ENCODE data around the gene RYR1.

The RYR1 gene

GRCh38 chr19:38507551-38508127, 74.1 kb downstream of the RYR1 start:
- no peak for TF ChIP-seq EZH2phosphoT487 (IDR thresholded peaks at IDR 0.05; ENCODE audit: low read depth)
- TF ChIP-seq, protein P1, sequence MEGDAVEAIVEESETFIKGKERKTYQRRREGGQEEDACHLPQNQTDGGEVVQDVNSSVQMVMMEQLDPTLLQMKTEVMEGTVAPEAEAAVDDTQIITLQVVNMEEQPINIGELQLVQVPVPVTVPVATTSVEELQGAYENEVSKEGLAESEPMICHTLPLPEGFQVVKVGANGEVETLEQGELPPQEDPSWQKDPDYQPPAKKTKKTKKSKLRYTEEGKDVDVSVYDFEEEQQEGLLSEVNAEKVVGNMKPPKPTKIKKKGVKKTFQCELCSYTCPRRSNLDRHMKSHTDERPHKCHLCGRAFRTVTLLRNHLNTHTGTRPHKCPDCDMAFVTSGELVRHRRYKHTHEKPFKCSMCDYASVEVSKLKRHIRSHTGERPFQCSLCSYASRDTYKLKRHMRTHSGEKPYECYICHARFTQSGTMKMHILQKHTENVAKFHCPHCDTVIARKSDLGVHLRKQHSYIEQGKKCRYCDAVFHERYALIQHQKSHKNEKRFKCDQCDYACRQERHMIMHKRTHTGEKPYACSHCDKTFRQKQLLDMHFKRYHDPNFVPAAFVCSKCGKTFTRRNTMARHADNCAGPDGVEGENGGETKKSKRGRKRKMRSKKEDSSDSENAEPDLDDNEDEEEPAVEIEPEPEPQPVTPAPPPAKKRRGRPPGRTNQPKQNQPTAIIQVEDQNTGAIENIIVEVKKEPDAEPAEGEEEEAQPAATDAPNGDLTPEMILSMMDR (IDR thresholded peaks at IDR 0.05; ENCODE audit: low read depth, low read length) = no peak
- H3K4me1 ChIP-seq (ENCODE audit: low read length) = peaks cover 9% of the 10 kb centered on the region; the same call in 1 of the 2 replicates
- no peak overlapping the region for H3K9ac ChIP-seq (ENCODE audit: low read length)
- peaks cover 15% of the 10 kb centered on the region for H3K36me3 ChIP-seq (replicated peaks; ENCODE audit: low read depth, low read length)
- H3K9me3 ChIP-seq (ENCODE audit: insufficient read depth, low read length) = no peaks in the 10 kb centered on the region
- peak overlapping the region; percentile 53 for H3K4me3 ChIP-seq (ENCODE audit: low read length)
- H3K27me3 ChIP-seq (ENCODE audit: low read depth, low read length) = no peaks in the 10 kb centered on the region
- no peak overlapping the region for H3K27ac ChIP-seq (ENCODE audit: low read length)
- no peaks in the 10 kb centered on the region for H4K20me1 ChIP-seq (ENCODE audit: insufficient read depth, low read length)
- H2AFZ ChIP-seq (ENCODE audit: low read depth, low read length) = no peak overlapping the region
- no peaks in the 10 kb centered on the region for H3K79me2 ChIP-seq (ENCODE audit: low read length)
- H3K4me2 ChIP-seq (ENCODE audit: low read length) = peak overlapping the region; percentile 45

- Histone ChIP-seq H4K20me1 (ENCODE audit: insufficient read depth, low read length) (no peaks in the 10 kb centered on the region), H3K27ac (ENCODE audit: low read length) (no peak overlapping the region), H3K4me2 (ENCODE audit: low read length) (no peak overlapping the region), H3K79me2 (ENCODE audit: low read length) (no peaks in the 10 kb centered on the region), H3K9ac (ENCODE audit: low read length) (no peak overlapping the region), H2AFZ (ENCODE audit: low read depth, low read length) (no peak overlapping the region), H3K36me3 (replicated peaks; ENCODE audit: low read depth, low read length) (peaks cover 9% of the 10 kb centered on the region), H3K4me3 (ENCODE audit: low read length) (no peak overlapping the region), H3K4me1 (ENCODE audit: low read length) (peaks cover 9% of the 10 kb centered on the region; the same call in 1 of the 2 replicates), H3K27me3 (ENCODE audit: low read depth, low read length) (no peaks in the 10 kb centered on the region), H3K9me3 (ENCODE audit: insufficient read depth, low read length) (no peaks in the 10 kb centered on the region)
- no peak for TF ChIP-seq EZH2phosphoT487 (IDR thresholded peaks at IDR 0.05; ENCODE audit: low read depth)
These were observed 75.0 kb downstream of the RYR1 start for GRCh38 chr19:38508507-38508906.

- H4K20me1 ChIP-seq (ENCODE audit: insufficient read depth, low read length) = no peaks in the 10 kb centered on the region
- peaks cover 5% of the 10 kb centered on the region for H3K36me3 ChIP-seq (replicated peaks; ENCODE audit: low read depth, low read length)
- H3K27ac ChIP-seq (ENCODE audit: low read length) = no peak overlapping the region
- H3K4me3 ChIP-seq (ENCODE audit: low read length) = no peak overlapping the region
- no peak overlapping the region for H3K4me2 ChIP-seq (ENCODE audit: low read length)
- H3K9ac ChIP-seq (ENCODE audit: low read length) = no peak overlapping the region
- no peaks in the 10 kb centered on the region for H3K79me2 ChIP-seq (ENCODE audit: low read length)
- H3K4me1 ChIP-seq (ENCODE audit: low read length) = peaks cover 13% of the 10 kb centered on the region; the same call in 1 of the 2 replicates
- no peaks in the 10 kb centered on the region for H3K27me3 ChIP-seq (ENCODE audit: low read depth, low read length)
- no peaks in the 10 kb centered on the region for H3K9me3 ChIP-seq (ENCODE audit: insufficient read depth, low read length)
- TF ChIP-seq EZH2phosphoT487 (IDR thresholded peaks at IDR 0.05; ENCODE audit: low read depth) = no peak
- TF ChIP-seq, protein P1 (IDR thresholded peaks at IDR 0.05; ENCODE audit: low read depth, low read length) = no peak
- no peak overlapping the region for H2AFZ ChIP-seq (ENCODE audit: low read depth, low read length)
These were observed 75.5 kb downstream of the RYR1 start for GRCh38 chr19:38509027-38509426.

DNA sequence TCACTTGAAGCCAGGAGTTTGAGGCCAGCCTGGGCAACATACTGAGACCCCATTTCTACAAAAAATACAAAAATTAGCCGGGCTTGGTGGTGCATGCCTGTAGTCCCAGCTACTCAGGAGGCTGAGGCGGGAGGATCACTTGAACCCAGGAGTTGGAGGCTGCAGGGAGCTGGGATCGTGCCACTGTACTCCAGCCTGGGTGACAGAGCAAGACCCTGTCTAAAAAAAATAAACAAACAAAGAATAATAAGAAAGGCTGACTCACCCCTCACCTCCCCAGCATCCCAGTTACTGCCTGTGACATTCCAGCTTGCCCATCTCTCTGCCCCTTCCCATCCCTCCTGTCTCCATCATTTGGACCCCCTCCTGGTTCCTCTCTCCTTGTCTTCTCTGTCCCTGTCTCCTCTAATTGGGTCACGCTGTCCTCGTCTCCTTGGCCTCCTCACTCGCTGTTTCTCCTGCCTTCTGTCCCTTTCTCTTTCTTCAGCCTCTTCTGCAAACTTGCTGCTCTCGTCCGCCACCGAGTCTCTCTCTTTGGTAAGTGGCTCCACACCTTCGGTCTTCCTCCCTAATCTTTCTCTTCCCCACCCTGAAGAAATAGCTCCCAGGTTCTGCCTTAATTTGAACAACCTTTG, 77.7 kb downstream of the RYR1 start:
- Histone ChIP-seq H3K27ac (ENCODE audit: low read length) (no peak overlapping the region), H4K20me1 (ENCODE audit: insufficient read depth, low read length) (no peaks in the 10 kb centered on the region), H3K4me2 (ENCODE audit: low read length) (no peak overlapping the region), H3K4me3 (ENCODE audit: low read length) (no peak overlapping the region), H3K9ac (ENCODE audit: low read length) (no peak overlapping the region), H3K4me1 (ENCODE audit: low read length) (peaks cover 19% of the 10 kb centered on the region; the same call in 1 of the 2 replicates), H3K79me2 (ENCODE audit: low read length) (no peaks in the 10 kb centered on the region), H2AFZ (ENCODE audit: low read depth, low read length) (no peak overlapping the region), H3K36me3 (replicated peaks; ENCODE audit: low read depth, low read length) (no peaks in the 10 kb centered on the region), H3K9me3 (ENCODE audit: insufficient read depth, low read length) (no peaks in the 10 kb centered on the region), H3K27me3 (ENCODE audit: low read depth, low read length) (no peaks in the 10 kb centered on the region)
- no peak for TF ChIP-seq EZH2phosphoT487 (IDR thresholded peaks at IDR 0.05; ENCODE audit: low read depth)
- TF ChIP-seq, protein P1 (IDR thresholded peaks at IDR 0.05; ENCODE audit: low read depth, low read length) = no peak

Measured in OCI-LY3 (cell line).